Activated CD4-positive, alpha-beta T cell treated with anti-CD3 and anti-CD28 coated beads, Interleukin-2, amount 10 ng/mL, durations not matched to agents 7 days and 5 days (primary cell): ENCODE results near the gene SPATA32. TPM values are rescaled to one million over a fixed set of nuclear protein-coding genes. Genes with fewer than 3 reads are reported as not detected.

ENCODE experiments used
- CTCF ChIA-PET: fragments of 350-600 bp; sonication (Branson Sonifier 250); formaldehyde crosslinking; loops from one replicate; lab custom pipeline; 2021; ENCODE audit warnings: antibody characterized with exemption; lab: Charles Lee
- POLR2A ChIA-PET: fragments of 350-600 bp; sonication (Branson Sonifier 250); formaldehyde crosslinking; loops from one replicate; lab custom pipeline; 2021; ENCODE audit warnings: antibody characterized with exemption; lab: Charles Lee
- DNase-seq: peaks from one replicate; pipeline ENCODE4 v3.0.0-alpha.2; 2020
- H3K27ac Mint-ChIP-seq: one replicate; pipeline ENCODE4 v1.8.0; 2021; ENCODE audit warnings: mild to moderate bottlenecking, moderate library complexity, mixed read lengths
- H3K27me3 Mint-ChIP-seq: one replicate; pipeline ENCODE4 v1.8.0; 2021; ENCODE audit warnings: mixed read lengths
- H3K36me3 Mint-ChIP-seq: one replicate; pipeline ENCODE4 v1.8.0; 2021; ENCODE audit warnings: low read depth, mixed read lengths
- H3K4me1 Mint-ChIP-seq: one replicate; pipeline ENCODE4 v1.8.0; 2021; ENCODE audit warnings: mixed read lengths
- H3K4me3 Mint-ChIP-seq: one replicate; pipeline ENCODE4 v1.8.0; 2021; ENCODE audit warnings: mild to moderate bottlenecking, moderate library complexity, mixed read lengths
- H3K9me3 Mint-ChIP-seq: one replicate; pipeline ENCODE4 v1.8.0; 2021; ENCODE audit warnings: mixed read lengths
- total RNA-seq, 2 experiments: library from RNA; stranded (reverse); gene quantifications; one replicate each; pipeline ENCODE4 v1.2.3, GENCODE V29; 2021

The SPATA32 gene
- total RNA-seq, 2 experiments from 2014 or later = 0.27 to 0.67 TPM

DNA sequence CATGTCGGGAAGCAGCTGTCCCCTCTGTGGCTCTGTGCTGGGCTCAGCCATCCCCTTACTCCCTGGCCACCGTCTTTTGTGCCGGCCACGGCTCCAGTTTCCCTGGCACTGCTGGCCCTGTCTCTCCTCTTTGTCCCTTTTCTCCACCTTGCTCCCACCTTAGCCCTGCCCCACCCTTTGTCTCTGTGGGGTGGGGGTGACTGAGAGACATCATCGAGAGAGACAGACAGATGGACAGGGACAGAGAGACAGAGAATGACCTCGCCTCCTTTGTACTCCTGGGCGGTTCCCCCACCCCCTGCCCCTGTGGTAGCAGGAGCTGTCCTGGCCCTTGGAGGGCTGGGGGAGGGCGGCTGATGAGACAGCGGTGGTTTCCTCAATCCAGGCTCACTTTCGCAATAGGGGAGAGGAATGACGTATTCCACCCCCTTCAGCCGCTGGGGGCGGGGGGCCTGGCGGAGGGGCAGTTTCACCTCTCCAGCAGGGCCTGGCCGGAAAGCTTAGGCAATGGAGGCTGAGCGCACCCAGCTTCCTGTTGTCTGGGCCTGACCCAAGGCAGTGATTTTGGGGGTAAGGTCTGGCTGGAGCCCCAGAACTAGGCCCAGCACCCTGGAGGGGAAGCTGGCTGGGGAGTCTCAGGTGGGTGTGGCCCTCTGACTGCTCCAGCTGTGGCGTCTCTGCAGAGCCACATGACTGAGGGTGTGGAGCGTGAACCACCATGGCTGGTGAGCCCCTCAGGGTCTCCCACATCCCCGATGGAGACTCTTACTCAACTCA lies 32.9 kb downstream of the SPATA32 start:
- Mint-ChIP-seq H3K9me3 (no peaks in the 10 kb centered on the region), H3K4me1 (peaks cover 84% of the 10 kb centered on the region), H3K36me3 (peaks cover 53% of the 10 kb centered on the region), H3K27ac (peak overlapping the region; percentile 100), H3K4me3 (peak overlapping the region; percentile 97), H3K27me3 (no peaks in the 10 kb centered on the region)
- CTCF ChIA-PET = interaction anchor here (0.6 to 6.2 kb wide), 9 partner anchors 10 to 1055 kb away, joined by 3 to 64 read pairs (median 7); partner anchors contain the start of genes ACBD4 and HEXIM1
- peak; percentile 68 for DNase-seq
- POLR2A ChIA-PET = interaction anchor here (1.2 kb wide), 1 partner anchor 20 kb away, joined by 5 read pairs; no protein-coding TSS in a partner anchor

DNA sequence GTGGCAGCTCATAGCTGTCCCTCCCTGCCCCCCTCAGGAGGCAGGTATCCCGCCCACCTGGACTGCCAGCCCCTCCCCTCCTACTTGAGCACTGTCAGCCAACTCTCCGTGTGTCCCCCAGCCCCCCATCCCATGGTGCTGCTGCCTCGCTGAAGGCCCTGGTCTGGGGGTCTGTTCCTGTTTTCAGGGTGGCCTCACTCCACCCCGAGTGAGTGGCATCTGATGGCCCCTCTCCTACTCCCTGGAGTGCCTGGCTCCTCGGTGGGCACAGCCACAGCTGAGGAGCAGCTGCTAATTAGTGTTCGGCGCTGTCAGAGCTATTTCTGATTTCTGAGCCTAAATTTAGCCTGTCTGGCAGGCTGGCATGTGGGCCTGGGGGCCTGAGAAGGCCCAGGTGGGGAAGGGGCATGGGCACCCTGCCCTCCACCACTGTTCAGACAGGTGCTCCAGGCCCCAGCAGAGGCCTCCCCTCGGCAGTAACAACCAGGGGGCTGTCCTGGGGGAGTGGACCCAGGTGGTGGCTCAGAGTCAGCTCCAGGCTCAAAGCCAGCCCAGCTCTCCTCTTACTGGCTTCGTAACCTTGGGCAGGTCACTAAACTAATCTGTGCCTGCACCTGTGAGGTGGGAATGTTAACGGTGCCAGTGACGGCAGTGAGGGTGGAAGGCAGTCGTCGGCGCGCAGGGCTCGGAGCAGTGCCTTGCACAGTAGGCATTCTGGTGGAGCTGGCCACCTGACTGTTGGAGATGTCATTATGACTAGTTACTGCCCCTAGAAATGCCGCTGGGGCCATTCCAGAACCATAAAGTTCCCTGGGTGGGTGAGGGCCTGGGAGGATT lies 33.8 kb downstream of the SPATA32 start:
- H3K4me1 Mint-ChIP-seq = peaks cover 80% of the 10 kb centered on the region
- ChIA-PET CTCF (interaction anchor here (0.6 to 6.2 kb wide), 10 partner anchors 7 to 1054 kb away, joined by 3 to 64 read pairs (median 4); partner anchors contain the start of genes ACBD4, HEXIM1 and PLCD3), POLR2A (interaction anchor here (1.1 kb wide), 1 partner anchor 20 kb away, joined by 3 read pairs; no protein-coding TSS in a partner anchor)
- no peaks in the 10 kb centered on the region for H3K9me3 Mint-ChIP-seq
- peak overlapping the region; percentile 100 for H3K27ac Mint-ChIP-seq
- no peak for DNase-seq
- peaks cover 55% of the 10 kb centered on the region for H3K36me3 Mint-ChIP-seq
- no peaks in the 10 kb centered on the region for H3K27me3 Mint-ChIP-seq
- H3K4me3 Mint-ChIP-seq = peak overlapping the region; percentile 97

DNA sequence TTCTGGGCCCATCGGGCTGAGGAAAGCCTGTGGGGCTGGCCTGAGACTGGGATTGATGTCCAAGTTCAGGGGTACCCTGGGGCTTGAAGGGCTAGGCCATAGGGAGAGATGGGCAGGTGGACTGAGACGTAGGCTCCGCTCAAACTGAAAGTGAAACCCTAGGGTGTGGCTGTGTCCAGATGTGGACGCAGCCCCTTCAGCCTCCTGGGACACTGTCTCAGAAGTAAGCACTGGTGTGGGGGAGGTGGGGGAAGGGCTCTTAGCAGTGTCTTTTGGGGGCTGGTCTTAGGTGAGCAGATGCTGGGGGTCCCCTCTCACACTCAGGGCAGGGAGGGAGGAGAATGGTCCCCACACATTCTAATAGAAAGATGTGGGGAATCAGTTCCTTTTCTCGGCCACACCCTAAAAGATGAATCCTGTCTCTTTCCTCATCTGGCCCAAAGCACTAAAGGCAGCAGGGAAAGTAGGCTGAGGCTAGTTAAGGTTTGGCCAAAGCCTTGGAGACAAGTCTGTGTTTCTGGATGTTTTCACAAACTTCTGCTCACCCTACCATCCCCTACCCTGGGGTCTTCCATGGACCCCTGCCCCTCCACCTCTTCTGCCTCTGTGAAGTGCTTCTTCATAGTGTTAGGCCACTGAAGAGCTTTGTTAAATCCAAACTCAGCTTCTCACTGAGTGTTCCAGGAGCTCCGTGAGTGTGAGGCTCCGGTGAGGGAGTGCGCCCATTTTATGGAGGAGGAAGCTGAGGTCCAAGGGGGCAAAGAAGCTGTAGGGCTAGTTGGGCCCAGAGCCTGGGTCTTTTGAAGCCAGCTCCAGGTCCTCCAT lies 34.6 kb downstream of the SPATA32 start:
- H3K36me3 Mint-ChIP-seq = peaks cover 55% of the 10 kb centered on the region
- POLR2A ChIA-PET = interaction anchor here (1.1 kb wide), 1 partner anchor 21 kb away, joined by 3 read pairs; no protein-coding TSS in a partner anchor
- H3K27me3 Mint-ChIP-seq = no peaks in the 10 kb centered on the region
- peak overlapping the region; percentile 100 for H3K27ac Mint-ChIP-seq
- peaks cover 72% of the 10 kb centered on the region for H3K4me1 Mint-ChIP-seq
- CTCF ChIA-PET = interaction anchor here (0.6 to 6.2 kb wide), 11 partner anchors 8 to 95 kb away, joined by 3 to 64 read pairs (median 7); partner anchors contain the start of genes ACBD4, HEXIM1 and PLCD3
- no peaks in the 10 kb centered on the region for H3K9me3 Mint-ChIP-seq
- peak overlapping the region; percentile 97 for H3K4me3 Mint-ChIP-seq
- peak; percentile 41 for DNase-seq

DNA sequence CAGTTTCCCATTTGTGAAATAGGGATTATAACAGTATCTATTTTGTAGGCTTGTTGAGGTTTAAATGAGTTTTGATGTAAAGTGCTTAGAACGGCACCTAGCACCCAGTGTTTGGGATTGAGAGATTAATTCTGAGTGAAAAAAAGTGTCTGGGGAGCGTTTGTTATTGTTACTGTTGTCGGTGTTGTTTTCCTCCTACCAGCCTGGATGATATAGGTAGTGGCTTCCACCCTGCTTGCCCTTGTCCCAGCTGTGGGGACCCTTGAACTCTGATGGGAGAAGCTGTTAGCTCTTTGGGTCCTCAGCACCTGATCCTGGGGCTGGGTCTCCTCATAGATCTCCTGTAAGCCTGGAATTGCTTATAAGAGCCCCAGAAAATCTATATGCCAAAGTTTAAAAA lies 35.3 kb downstream of the SPATA32 start:
- H3K36me3 Mint-ChIP-seq = peaks cover 54% of the 10 kb centered on the region
- no peaks in the 10 kb centered on the region for H3K9me3 Mint-ChIP-seq
- ChIA-PET POLR2A (interaction anchor here (0.5 to 1.0 kb wide), 4 partner anchors 22 to 90 kb away, joined by 3 to 5 read pairs (median 4); partner anchors contain the start of genes HEXIM1 and MAP3K14), CTCF (interaction anchor here (1.0 to 6.2 kb wide), 13 partner anchors 9 to 169 kb away, joined by 3 to 44 read pairs (median 7); partner anchors contain the start of genes ACBD4, HEXIM1 and HEXIM2)
- no peak for DNase-seq
- H3K27ac Mint-ChIP-seq = peak overlapping the region; percentile 100
- peak overlapping the region; percentile 97 for H3K4me3 Mint-ChIP-seq
- H3K4me1 Mint-ChIP-seq = peaks cover 64% of the 10 kb centered on the region
- H3K27me3 Mint-ChIP-seq = no peaks in the 10 kb centered on the region

DNA sequence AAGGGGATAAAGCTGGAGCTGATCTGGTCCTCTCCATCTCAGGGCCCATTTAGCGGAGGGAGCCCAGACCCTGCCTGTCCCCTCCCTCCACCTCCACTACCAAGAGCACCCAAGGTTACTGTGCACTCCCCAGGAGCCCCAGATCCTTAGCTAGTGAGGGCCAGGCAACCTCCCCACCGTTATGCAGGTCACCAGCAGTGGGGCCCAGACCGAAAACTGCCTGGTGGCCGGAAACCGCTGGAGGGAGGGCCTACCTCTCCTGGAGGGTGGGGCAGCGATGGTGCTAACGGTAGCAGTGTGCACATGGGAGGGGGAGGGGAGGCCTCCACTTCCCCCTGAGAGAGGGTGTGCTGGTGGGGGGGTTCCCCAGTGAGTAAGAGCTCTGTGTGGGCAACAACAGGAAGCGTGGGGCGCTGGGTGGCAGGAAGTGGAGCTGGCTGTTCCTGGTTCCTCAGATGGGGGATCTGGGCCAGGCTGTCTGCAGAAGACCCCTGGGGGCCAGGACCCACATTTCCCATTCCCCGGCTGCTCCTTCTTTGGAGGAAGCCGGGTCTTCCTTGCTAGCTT lies 35.8 kb downstream of the SPATA32 start:
- H3K27ac Mint-ChIP-seq = peak overlapping the region; percentile 100
- peaks cover 54% of the 10 kb centered on the region for H3K36me3 Mint-ChIP-seq
- H3K4me1 Mint-ChIP-seq = peaks cover 61% of the 10 kb centered on the region
- H3K9me3 Mint-ChIP-seq = no peaks in the 10 kb centered on the region
- POLR2A ChIA-PET = interaction anchor here (0.5 to 1.0 kb wide), 4 partner anchors 22 to 90 kb away, joined by 3 to 5 read pairs (median 4); partner anchors contain the start of genes HEXIM1 and MAP3K14
- CTCF ChIA-PET = interaction anchor here (1.0 to 6.2 kb wide), 13 partner anchors 10 to 169 kb away, joined by 3 to 44 read pairs (median 7); partner anchors contain the start of genes ACBD4, HEXIM1 and HEXIM2
- peak overlapping the region; percentile 97 for H3K4me3 Mint-ChIP-seq
- DNase-seq = peak; percentile 97
- H3K27me3 Mint-ChIP-seq = no peaks in the 10 kb centered on the region

DNA sequence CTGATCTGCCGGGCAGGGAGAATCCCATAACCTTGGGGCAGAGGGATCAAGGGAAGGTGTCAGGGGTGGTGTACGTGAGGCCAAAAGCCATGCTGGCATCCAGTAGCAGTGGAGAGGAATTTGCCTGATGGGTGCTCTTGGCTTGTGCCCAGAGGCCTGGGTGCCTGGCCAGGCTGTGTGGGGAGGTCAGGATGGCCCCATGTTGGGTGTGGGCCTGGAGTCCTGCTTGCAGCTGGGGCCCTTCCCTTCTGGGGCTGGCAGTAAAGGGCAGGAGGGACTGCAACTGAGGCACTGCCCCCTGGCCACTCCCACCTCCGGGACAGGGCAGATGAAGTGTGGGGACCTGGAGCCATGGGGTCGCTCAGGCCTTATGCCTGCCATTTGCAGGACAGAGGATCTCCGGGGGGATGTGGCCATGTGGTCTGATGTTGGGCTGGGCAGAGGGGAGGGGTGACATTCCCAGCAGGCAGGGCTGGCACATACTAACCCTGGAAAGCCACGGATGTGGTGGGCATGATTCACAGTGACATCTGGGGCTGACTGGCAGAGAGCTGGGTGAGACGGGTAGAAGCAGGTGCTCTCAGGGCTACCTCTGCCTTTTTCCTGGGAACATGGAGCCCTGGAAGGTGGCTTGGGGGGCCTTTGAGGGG lies 36.7 kb downstream of the SPATA32 start:
- Mint-ChIP-seq H3K9me3 (no peaks in the 10 kb centered on the region), H3K27me3 (no peaks in the 10 kb centered on the region), H3K27ac (peak overlapping the region; percentile 100), H3K4me1 (peaks cover 64% of the 10 kb centered on the region), H3K36me3 (peaks cover 53% of the 10 kb centered on the region), H3K4me3 (peak overlapping the region; percentile 97)
- peak; percentile 31 for DNase-seq
- CTCF ChIA-PET = interaction anchor here (0.9 to 6.2 kb wide), 12 partner anchors 10 to 170 kb away, joined by 3 to 44 read pairs (median 6); partner anchors contain the start of genes ACBD4, HEXIM1 and MAP3K14
- POLR2A ChIA-PET = interaction anchor here (1.0 kb wide), 1 partner anchor 77 kb away, joined by 4 read pairs; the partner anchor contains the start of gene HEXIM1

DNA sequence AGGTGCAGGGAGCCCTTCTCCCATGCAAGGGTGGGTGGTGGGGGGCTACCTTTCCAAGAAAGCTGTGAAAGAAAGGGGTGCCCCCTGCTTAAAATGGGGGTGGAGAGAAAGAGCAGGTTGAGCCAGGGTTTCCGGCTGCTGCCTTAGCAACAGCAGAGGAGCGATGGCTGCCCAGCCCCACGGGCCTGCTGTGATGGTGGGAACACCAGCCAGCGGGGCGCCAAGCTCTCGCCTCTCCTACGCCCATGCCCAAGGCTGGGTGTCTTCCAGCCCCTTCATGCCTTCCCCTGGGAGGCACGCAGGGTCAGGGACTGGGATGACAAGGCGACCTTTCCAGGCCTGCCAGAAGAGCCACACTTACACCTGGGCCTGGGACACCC lies 37.2 kb downstream of the SPATA32 start:
- peak; percentile 53 for DNase-seq
- CTCF ChIA-PET = interaction anchor here (0.9 to 1.0 kb wide), 2 partner anchors 89 to 92 kb away, joined by 3 read pairs; partner anchors contain the start of genes ACBD4 and MAP3K14
- Mint-ChIP-seq H3K4me1 (peaks cover 64% of the 10 kb centered on the region), H3K4me3 (peak overlapping the region; percentile 97), H3K27ac (peak overlapping the region; percentile 100), H3K36me3 (peaks cover 58% of the 10 kb centered on the region), H3K27me3 (no peaks in the 10 kb centered on the region), H3K9me3 (no peaks in the 10 kb centered on the region)
- POLR2A ChIA-PET = no interaction called here

DNA sequence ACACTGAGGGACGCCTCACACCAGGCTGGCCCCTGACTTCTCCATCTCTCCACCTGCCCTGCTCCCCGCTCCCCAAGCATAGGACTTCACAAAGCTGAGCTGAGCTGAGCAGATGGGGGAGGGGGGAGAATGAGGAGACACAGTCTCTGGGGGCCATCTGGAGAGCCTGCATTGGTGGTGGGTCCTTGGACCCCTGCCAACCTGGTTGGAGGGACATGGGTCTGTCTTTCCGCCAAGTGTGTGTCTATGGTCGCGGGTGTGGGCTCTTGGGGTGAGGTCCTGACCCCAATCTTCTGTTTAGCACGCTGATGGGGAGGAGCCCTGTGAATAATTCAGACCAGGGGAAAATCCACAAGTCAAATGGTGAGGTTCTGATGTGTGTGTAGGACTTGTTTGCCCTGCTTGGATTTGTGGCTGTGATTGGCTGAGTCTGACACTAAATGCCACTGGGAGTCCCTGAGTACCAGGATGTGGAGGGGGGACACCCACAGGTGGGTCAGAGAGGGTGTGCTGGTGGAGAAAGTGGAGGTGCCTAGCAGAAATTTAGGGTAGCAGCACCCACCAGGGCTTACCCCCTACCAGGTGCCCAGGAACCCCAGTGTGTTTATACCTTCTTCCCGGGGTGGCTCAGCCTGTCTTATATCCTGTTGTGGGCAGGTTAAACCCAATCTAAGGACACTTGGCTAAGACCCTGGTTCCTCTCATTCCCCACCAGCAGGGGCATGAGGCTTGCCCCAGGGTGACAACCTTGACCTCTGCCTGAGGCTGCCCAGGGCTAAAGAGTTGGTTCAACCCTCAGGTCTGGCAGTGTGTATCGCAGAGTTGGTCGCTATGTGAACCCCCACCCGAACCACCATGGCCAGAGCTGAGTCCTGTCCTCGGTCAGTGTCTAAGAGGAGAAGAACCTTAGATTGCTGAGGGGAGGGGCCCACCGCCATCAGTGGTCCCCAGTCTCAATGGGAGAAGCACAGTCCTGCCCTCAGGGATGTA lies 38.1 kb downstream of the SPATA32 start:
- Mint-ChIP-seq H3K27ac (peak overlapping the region; percentile 100), H3K9me3 (no peaks in the 10 kb centered on the region), H3K4me3 (peak overlapping the region; percentile 97), H3K36me3 (peaks cover 63% of the 10 kb centered on the region), H3K4me1 (peaks cover 64% of the 10 kb centered on the region), H3K27me3 (no peaks in the 10 kb centered on the region)
- ChIA-PET CTCF (interaction anchor here (0.7 to 1.4 kb wide), 3 partner anchors 54 to 161 kb away, joined by 3 to 4 read pairs (median 3); partner anchors contain the start of gene ACBD4), POLR2A (no interaction called here)
- peak; percentile 50 for DNase-seq

DNA sequence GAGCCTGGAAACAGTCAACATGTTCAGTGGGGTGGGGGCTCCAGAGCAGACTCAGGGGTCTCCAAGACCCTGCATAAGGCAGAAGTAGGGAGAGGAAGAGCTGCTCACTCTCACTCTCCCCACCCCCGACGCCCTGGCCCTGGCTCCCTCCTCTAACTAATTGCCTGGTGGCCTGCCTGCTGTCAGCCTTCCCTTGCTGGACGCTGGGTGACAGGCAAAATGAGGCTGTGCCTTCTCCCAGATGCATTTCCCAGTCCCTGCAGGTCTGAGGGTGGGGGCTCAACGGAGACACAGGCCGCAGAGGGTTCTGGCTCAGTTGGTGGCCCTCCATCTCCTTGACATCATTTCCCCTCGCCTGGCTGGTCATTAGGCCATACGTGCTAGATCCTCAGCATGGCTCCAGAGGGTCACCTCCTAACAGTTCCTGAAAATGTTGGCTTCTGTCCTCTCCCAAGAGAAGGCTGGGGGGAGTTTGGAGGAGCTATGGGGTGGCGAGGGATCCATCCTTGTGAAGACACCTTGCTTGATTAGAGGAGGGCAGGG lies 38.8 kb downstream of the SPATA32 start:
- Mint-ChIP-seq H3K4me1 (peaks cover 58% of the 10 kb centered on the region), H3K4me3 (peak overlapping the region; percentile 97), H3K9me3 (no peaks in the 10 kb centered on the region), H3K27ac (peak overlapping the region; percentile 100), H3K27me3 (no peaks in the 10 kb centered on the region), H3K36me3 (peaks cover 67% of the 10 kb centered on the region)
- no peak for DNase-seq
- ChIA-PET POLR2A (interaction anchor here (0.6 kb wide), 1 partner anchor 533 kb away, joined by 3 read pairs; no protein-coding TSS in a partner anchor), CTCF (interaction anchor here (0.7 to 4.1 kb wide), 4 partner anchors 54 to 162 kb away, joined by 3 to 21 read pairs (median 8); partner anchors contain the start of genes ACBD4 and HEXIM1)
